Activated naive CD4-positive, alpha-beta T cell treated with anti-CD3 and anti-CD28 coated beads, Interleukin-2, amount 10 ng/mL, durations not matched to agents 7 days and 5 days (primary cell): ENCODE results near the gene AMDHD2.
"Not testable (repeated sequence)": the region's sequence is repeated elsewhere in the genome, so short reads cannot be mapped to it uniquely, and the experiment has no call there.

Experiments used
- CTCF ChIA-PET: fragments of 350-600 bp; sonication (Branson Sonifier 250); formaldehyde crosslinking; loops from one replicate; lab custom pipeline; 2021; ENCODE audit warnings: antibody characterized with exemption; lab: Charles Lee
- DNase-seq: peaks from one replicate; pipeline ENCODE4 v3.0.0-alpha.2; 2020
- H3K27ac Mint-ChIP-seq: one replicate; pipeline ENCODE4 v1.8.0; 2021; ENCODE audit warnings: mild to moderate bottlenecking, moderate library complexity, mixed read lengths
- H3K27me3 Mint-ChIP-seq: one replicate; pipeline ENCODE4 v1.8.0; 2021; ENCODE audit warnings: mild to moderate bottlenecking, mixed read lengths
- H3K36me3 Mint-ChIP-seq: one replicate; pipeline ENCODE4 v1.8.0; 2021; ENCODE audit warnings: mixed read lengths
- H3K4me1 Mint-ChIP-seq: one replicate; pipeline ENCODE4 v1.8.0; 2021; ENCODE audit warnings: mixed read lengths
- H3K4me3 Mint-ChIP-seq: one replicate; pipeline ENCODE4 v1.8.0; 2021; ENCODE audit warnings: mild to moderate bottlenecking, moderate library complexity, mixed read lengths
- H3K9me3 Mint-ChIP-seq: one replicate; pipeline ENCODE4 v1.8.0; 2021; ENCODE audit warnings: mixed read lengths

The AMDHD2 gene

DNA sequence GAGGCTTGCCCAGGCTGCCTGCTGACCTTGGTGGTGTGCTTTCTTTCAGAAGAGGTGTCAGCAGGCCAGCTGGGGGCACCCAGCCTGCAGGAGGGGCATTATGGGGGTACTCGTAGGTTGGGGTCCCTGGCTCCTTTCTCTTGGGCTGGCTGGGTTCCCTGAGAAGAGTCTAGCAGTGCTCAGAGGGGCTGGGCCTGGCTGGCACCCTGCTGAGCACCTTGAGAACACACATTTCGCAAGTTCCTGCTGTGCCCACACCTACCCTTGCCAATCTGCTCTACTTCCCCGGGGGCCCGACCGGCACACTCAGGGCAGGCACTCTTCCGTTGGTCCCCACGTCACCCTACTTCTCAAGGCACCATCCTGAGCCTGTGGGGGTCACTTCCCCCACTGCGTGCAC lies 6.0 kb downstream of the AMDHD2 start:
- CTCF ChIA-PET, result no interaction called here
- no peak overlapping the region for H3K4me3 Mint-ChIP-seq
- peaks cover 17% of the 10 kb centered on the region for H3K4me1 Mint-ChIP-seq
- peak overlapping the region; percentile 17 for H3K27ac Mint-ChIP-seq
- no peak for DNase-seq
- H3K9me3 Mint-ChIP-seq, result no peaks in the 10 kb centered on the region
- no peaks in the 10 kb centered on the region for H3K27me3 Mint-ChIP-seq
- H3K36me3 Mint-ChIP-seq, result peaks cover 25% of the 10 kb centered on the region

GRCh38 chr16:2527071-2527783 lies 7.1 kb downstream of the AMDHD2 start:
- Mint-ChIP-seq H3K4me1 (peaks cover 17% of the 10 kb centered on the region), H3K4me3 (no peak overlapping the region), H3K27ac (peak overlapping the region; percentile 28), H3K9me3 (no peaks in the 10 kb centered on the region), H3K36me3 (peaks cover 23% of the 10 kb centered on the region), H3K27me3 (no peaks in the 10 kb centered on the region)
- CTCF ChIA-PET, result no interaction called here
- no peak for DNase-seq

DNA sequence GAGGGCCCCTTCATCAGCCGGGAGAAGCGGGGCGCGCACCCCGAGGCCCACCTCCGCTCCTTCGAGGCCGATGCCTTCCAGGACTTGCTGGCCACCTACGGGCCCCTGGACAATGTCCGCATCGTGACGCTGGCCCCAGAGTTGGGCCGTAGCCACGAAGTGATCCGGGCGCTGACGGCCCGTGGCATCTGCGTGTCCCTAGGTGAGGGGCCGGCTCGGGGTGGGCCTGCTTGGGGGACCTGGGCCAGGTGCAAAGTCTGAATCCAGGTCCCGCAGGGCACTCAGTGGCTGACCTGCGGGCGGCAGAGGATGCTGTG lies 7.6 kb downstream of the AMDHD2 start:
- H3K4me3 Mint-ChIP-seq, result no peak overlapping the region
- H3K27ac Mint-ChIP-seq, result no peak overlapping the region
- H3K4me1 Mint-ChIP-seq, result peaks cover 20% of the 10 kb centered on the region
- peaks cover 23% of the 10 kb centered on the region for H3K36me3 Mint-ChIP-seq
- H3K27me3 Mint-ChIP-seq, result no peaks in the 10 kb centered on the region
- no peaks in the 10 kb centered on the region for H3K9me3 Mint-ChIP-seq
- CTCF ChIA-PET, result no interaction called here
- no peak for DNase-seq

DNA sequence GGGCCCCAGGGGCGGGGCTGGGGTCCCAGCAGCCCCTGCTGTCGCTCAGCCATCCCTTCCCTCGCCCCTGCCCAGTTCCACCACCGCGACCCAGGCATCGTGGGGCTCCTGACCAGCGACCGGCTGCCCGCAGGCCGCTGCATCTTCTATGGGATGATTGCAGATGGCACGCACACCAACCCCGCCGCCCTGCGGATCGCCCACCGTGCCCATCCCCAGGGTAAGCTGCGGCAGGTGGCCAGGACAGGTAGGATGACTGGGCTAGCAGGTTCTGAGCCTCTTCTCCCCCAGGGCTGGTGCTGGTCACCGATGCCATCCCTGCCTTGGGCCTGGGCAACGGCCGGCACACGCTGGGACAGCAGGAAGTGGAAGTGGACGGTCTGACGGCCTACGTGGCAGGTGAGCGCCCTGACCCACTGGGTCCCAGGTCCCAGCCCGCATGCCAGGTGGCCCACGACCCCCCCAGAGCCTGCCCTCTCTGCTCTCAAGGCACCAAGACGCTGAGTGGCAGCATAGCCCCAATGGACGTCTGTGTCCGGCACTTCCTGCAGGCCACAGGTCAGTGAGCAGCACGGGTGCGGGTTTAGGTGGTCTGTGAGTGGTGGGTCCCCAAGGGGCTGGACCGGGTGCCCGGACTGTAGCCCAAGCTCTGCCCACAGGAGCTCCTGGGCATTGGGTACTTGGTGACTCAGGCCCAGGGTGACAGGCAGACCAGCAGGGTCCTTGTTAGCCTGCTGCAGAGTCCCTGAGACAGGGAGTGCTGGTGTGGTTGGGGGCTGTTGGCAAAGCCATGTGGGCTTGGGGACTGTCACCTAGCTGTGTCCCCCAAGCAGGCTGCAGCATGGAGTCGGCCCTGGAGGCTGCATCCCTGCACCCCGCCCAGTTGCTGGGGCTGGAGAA lies 8.2 kb downstream of the AMDHD2 start:
- no peak for DNase-seq
- Mint-ChIP-seq H3K4me1 (peaks cover 24% of the 10 kb centered on the region), H3K27me3 (no peaks in the 10 kb centered on the region), H3K4me3 (no peak overlapping the region), H3K27ac (no peak overlapping the region), H3K36me3 (peaks cover 21% of the 10 kb centered on the region), H3K9me3 (no peaks in the 10 kb centered on the region)
- CTCF ChIA-PET, result no interaction called here

DNA sequence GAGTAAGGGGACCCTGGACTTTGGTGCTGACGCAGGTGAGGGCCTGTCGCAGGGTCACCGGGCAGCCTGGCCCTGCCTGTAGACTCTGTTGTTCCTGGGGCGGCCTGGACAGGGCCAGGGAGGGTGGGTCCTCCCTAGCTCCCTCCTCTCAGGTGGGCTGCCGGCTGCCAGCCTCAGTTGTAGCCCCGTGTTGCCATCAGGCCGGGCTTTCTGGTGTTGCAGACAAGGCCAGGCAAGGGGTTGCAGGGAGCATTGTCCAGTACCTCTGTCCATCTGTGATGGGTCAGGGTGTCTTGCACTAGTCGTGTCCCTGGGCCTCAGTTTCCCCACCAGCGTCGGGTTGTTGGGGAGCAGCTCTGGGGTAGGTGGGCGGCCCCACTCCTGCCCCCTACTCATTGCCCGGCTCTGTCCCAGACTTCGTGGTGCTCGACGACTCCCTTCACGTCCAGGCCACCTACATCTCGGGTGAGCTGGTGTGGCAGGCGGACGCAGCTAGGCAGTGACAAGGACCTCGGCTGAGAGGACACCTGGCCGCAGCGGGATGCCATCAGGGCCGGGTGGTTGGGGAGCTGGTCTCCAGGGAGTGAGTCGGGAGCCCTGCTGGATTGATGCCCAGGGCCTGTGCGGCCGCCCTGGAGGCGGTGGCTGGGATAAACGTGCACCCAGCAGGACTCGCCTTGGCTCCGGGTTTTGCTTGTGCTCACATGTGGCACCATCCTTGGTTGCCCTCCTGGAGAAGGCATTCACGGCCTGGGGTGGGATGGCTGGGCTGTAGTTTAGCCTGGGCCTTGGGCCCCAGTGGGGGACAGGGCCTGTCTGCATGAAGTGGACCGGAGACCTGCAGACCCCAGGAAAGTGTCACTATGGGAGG lies 9.1 kb downstream of the AMDHD2 start:
- H3K4me3 Mint-ChIP-seq, result no peak overlapping the region
- CTCF ChIA-PET, result no interaction called here
- peaks cover 30% of the 10 kb centered on the region for H3K4me1 Mint-ChIP-seq
- H3K36me3 Mint-ChIP-seq, result peaks cover 14% of the 10 kb centered on the region
- no peaks in the 10 kb centered on the region for H3K27me3 Mint-ChIP-seq
- DNase-seq, result no peak
- no peaks in the 10 kb centered on the region for H3K9me3 Mint-ChIP-seq
- peak overlapping the region; percentile 68 for H3K27ac Mint-ChIP-seq

- Mint-ChIP-seq H3K27ac (peak overlapping the region; percentile 80), H3K27me3 (no peaks in the 10 kb centered on the region), H3K9me3 (no peaks in the 10 kb centered on the region), H3K4me3 (no peak overlapping the region), H3K36me3 (peaks cover 7% of the 10 kb centered on the region), H3K4me1 (peaks cover 32% of the 10 kb centered on the region)
- DNase-seq, result no peak
- CTCF ChIA-PET, result no interaction called here
Observed at GRCh38 chr16:2529961-2530628, 9.9 kb downstream of the AMDHD2 start.

- peaks cover 7% of the 10 kb centered on the region for H3K36me3 Mint-ChIP-seq
- H3K9me3 Mint-ChIP-seq, result no peaks in the 10 kb centered on the region
- CTCF ChIA-PET, result interaction anchor here (2.0 kb wide), 1 partner anchor 10 kb away, joined by 7 read pairs; the partner anchor contains the start of gene AMDHD2
- DNase-seq, result no peak
- H3K4me3 Mint-ChIP-seq, result peak overlapping the region; percentile 97
- peaks cover 34% of the 10 kb centered on the region for H3K4me1 Mint-ChIP-seq
- H3K27me3 Mint-ChIP-seq, result no peaks in the 10 kb centered on the region
- peak overlapping the region; percentile 99 for H3K27ac Mint-ChIP-seq
Observed at GRCh38 chr16:2530629-2531318, 10.6 kb downstream of the AMDHD2 start.

- H3K4me3 Mint-ChIP-seq, result peak within 1 kb of the TSS; percentile 97
- no peaks in the 10 kb centered on the region for H3K27me3 Mint-ChIP-seq
- peak within 1 kb of the TSS; percentile 99 for H3K27ac Mint-ChIP-seq
- H3K4me1 Mint-ChIP-seq, result peaks cover 34% of the 10 kb centered on the region
- H3K36me3 Mint-ChIP-seq, result peaks cover 2% of the 10 kb centered on the region
- no peaks in the 10 kb centered on the region for H3K9me3 Mint-ChIP-seq
- no peak for DNase-seq
- CTCF ChIA-PET, result interaction anchor here (2.0 kb wide), 1 partner anchor 11 kb away, joined by 7 read pairs; the partner anchor contains the start of gene AMDHD2
Observed at GRCh38 chr16:2531371-2531695, 11.2 kb downstream of the AMDHD2 start, which contains the start of gene CEMP1. Gene CEMP1, minus strand, starts transcription at chr16:2531408. Its CDS starts 335 bp downstream, at chr16:2531073.

GRCh38 chr16:2531696-2532493 lies 11.7 kb downstream of the AMDHD2 start:
- CTCF ChIA-PET, result interaction anchor here (2.0 kb wide), 1 partner anchor 11 kb away, joined by 7 read pairs; the partner anchor contains the start of gene AMDHD2
- H3K4me1 Mint-ChIP-seq, result peaks cover 39% of the 10 kb centered on the region

GRCh38 chr16:2532494-2533141 lies 12.4 kb downstream of the AMDHD2 start:
- Mint-ChIP-seq H3K27me3 (no peaks in the 10 kb centered on the region), H3K4me1 (peaks cover 44% of the 10 kb centered on the region), H3K27ac (peak overlapping the region; percentile 99), H3K9me3 (no peaks in the 10 kb centered on the region), H3K4me3 (peak overlapping the region; percentile 97), H3K36me3 (peaks cover 1% of the 10 kb centered on the region)
- peak; percentile 77 for DNase-seq
- CTCF ChIA-PET, result interaction anchor here (2.0 kb wide), 1 partner anchor 12 kb away, joined by 7 read pairs; the partner anchor contains the start of gene AMDHD2

More at GRCh38 chr16:2531696-2532493, 11.7 kb downstream of the AMDHD2 start:
- peak overlapping the region; percentile 99 for H3K27ac Mint-ChIP-seq
- H3K9me3 Mint-ChIP-seq, result no peaks in the 10 kb centered on the region
- H3K4me3 Mint-ChIP-seq, result peak overlapping the region; percentile 97
- H3K36me3 Mint-ChIP-seq, result peaks cover 1% of the 10 kb centered on the region
- peak; percentile 99 for DNase-seq
- H3K27me3 Mint-ChIP-seq, result no peaks in the 10 kb centered on the region

DNA sequence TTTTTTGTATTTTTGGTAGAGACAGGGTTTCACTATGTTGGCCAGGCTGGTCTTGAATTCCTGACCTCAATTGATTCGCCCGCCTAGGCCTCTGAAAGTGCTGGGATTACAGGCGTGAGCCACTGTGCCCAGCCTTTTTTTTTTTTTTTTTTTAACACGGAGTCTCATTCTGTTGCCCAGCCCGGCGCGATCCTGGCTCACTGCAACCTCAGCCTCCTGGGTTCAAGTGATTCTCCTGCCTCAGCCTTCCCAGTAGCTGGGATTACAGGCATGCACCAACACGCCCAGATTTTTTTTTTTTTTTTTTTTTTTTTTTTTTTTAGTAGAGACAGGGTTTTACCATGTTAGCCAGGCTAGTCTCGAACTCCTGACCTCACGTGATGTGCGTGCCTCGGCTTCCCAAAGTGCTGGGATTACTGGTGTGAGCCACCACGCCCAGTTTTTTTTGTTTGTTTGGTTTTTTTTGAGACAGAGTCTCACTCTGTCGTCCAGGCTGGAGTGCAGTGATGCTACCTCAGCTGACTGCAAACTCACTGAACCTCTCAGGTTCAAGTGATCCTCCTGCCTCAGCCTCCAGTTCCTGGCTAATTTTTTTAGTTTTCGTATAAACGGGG lies 13.1 kb downstream of the AMDHD2 start:
- Mint-ChIP-seq H3K27ac (peak overlapping the region; percentile 99), H3K4me3 (peak overlapping the region; percentile 97), H3K4me1 (peaks cover 44% of the 10 kb centered on the region)
- not testable (repeated sequence) for H3K9me3 Mint-ChIP-seq, H3K27me3 Mint-ChIP-seq, DNase-seq, H3K36me3 Mint-ChIP-seq
- CTCF ChIA-PET, result interaction anchor here (2.0 kb wide), 1 partner anchor 13 kb away, joined by 7 read pairs; the partner anchor contains the start of gene AMDHD2

DNA sequence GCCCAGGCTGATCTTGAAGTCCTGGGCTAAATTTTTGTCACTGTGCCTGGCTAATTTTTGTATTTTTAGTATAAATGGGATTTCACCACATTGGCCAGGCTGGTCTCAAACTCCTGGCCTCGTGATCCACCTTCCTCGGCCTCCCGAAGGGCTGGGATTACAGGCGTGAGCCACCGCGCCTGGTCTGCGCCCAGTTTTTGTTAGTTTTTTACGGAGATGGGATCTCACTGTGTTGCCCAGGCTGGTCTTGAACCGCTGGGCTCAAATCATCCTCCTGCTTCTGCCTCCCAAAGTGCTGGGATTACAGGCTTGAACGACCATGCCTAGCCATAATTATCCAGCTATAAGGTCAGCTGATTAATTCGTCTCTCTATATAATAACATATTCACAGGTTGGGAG lies 13.7 kb downstream of the AMDHD2 start:
- no peaks in the 10 kb centered on the region for H3K27me3 Mint-ChIP-seq
- peaks cover 48% of the 10 kb centered on the region for H3K4me1 Mint-ChIP-seq
- H3K36me3 Mint-ChIP-seq, result peaks cover 3% of the 10 kb centered on the region
- H3K27ac Mint-ChIP-seq, result peak overlapping the region; percentile 99
- peak overlapping the region; percentile 61 for H3K4me3 Mint-ChIP-seq
- no peak for DNase-seq
- CTCF ChIA-PET, result no interaction called here
- H3K9me3 Mint-ChIP-seq, result no peaks in the 10 kb centered on the region
